ENCODE data around the gene SFPQ. TPM values are rescaled to one million over a fixed set of nuclear protein-coding genes. Genes with fewer than 3 reads are reported as not detected.

Gene SFPQ
- total and polyA plus RNA-seq, 5 donors, result 91.9 to 130 (median 101) TPM

DNA sequence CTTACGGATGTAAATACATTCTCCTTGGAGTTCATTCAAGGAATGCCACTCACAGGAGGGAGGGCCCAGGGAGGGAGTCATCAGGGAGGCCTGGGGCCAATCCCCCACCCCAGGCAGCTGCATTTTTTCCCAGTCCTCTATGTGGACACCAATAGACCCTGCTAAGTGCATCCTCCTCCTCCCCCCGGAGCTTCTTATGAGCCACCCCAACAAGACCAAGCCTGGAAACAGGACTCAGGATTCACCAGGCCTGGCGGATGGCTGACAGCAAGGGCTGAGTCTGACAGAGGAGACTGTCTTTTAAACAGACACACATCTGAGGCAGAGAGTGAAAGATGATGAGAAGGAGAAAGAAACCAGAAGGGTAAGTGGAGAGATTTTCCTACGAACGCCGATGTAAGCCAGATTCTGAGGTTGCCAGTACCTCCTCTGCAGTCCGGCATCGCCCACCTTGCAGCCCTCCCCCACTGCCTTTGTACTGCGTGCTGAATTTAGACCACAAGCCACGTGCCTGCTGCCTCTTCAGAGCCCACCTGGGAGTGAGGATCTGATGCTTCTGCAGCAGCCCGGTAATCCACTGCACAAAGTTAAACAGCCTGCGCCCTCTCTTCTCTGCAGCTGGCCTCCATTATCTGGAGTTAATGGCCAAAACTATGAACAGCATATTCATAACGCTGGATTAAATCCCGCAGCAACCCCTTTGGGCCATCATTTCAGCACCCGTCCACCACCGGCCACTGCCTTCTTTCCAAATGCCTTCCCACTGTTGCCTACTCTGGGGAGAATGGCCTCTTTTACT, 17.6 kb upstream of the SFPQ start:
- peak in 2 of 3 donors; percentile 60 for DNase-seq
- H3K27me3 ChIP-seq (ENCODE audit: control insufficient read depth, insufficient read depth), result no peaks in the 10 kb centered on the region
- H3K9me3 ChIP-seq (ENCODE audit: control insufficient read depth, low read length), result no peaks in the 10 kb centered on the region
- WGBS, result 43% methylated on average over 16 of the region's 16 CpGs
- ATAC-seq, result peak in 1 of 2 donors; percentile 52
- no peak overlapping the region for H3K4me3 ChIP-seq (ENCODE audit: low read length)
- H3K27ac ChIP-seq (ENCODE audit: low read length), result no peak overlapping the region
- intact Hi-C loops (cut with DNase I), result no loop called here
- no peaks in the 10 kb centered on the region for H3K4me1 ChIP-seq (ENCODE audit: control insufficient read depth, insufficient read depth, low read length)

DNA sequence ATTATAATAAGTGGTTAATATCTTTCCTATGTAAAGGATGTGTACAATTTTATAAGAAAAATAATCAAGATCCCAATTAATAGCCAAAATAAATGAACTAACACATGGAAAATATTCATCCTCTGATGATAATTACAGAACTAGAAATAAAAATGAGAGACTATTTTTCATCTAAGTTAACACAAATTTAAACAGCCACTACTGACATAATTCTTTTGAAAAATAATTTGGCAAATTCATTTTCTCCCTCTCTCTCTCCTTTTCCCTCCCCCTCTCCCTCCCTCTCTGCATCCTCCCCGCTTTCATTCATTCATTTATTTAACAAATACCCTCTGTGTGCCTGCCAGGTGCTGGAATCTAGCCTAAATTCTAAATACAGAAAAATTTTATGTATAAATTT, 10.3 kb upstream of the SFPQ start:
- intact Hi-C loops (cut with DNase I), result loop anchor here (5.0 to 10.0 kb wide), 4 partner anchors 82 to 362 kb away; no protein-coding TSS in a partner anchor
- Histone ChIP-seq H3K4me3 (ENCODE audit: low read length) (no peak overlapping the region), H3K27ac (ENCODE audit: low read length) (no peak overlapping the region), H3K27me3 (ENCODE audit: control insufficient read depth, insufficient read depth) (no peaks in the 10 kb centered on the region), H3K9me3 (ENCODE audit: control insufficient read depth, low read length) (no peaks in the 10 kb centered on the region), H3K4me1 (ENCODE audit: control insufficient read depth, insufficient read depth, low read length) (no peaks in the 10 kb centered on the region)
- 62% methylated on average over 1 of the region's 1 CpG for WGBS
- ATAC-seq, result no peak
- DNase-seq, result no peak

DNA sequence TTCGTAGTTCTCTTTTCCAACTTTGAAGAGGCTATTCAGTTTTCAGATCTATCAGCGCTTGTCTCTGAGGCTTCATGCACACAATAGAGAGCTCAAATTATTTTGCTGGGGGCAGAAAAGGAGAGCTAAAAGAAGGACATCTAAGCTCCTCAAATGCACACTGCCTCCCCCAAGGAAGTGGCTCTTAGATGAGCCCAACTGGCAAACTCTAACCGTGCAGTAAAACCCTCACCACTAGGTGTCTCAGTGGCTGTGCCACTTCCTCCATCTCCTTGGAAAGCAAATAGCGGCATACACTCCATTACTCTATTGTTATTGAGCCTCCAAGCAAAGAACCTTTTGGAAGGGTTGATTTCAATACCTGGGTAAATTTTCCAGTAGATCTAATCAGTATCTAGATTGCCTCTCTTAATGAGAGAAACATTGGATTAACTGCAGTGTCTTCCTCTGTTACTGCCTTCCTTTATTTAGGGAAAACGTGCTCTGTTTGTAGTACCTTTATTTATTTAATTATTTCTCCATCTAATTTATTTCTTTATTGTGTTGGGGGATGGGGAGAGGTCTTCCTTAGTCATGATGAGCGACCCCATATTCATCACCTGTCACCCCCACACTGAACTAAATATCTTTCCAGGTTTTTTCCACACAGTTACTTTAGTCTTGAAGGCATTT, 9.2 kb upstream of the SFPQ start:
- Histone ChIP-seq H3K27ac (ENCODE audit: low read length) (no peak overlapping the region), H3K4me1 (ENCODE audit: control insufficient read depth, insufficient read depth, low read length) (no peaks in the 10 kb centered on the region), H3K4me3 (ENCODE audit: low read length) (no peak overlapping the region), H3K27me3 (ENCODE audit: control insufficient read depth, insufficient read depth) (no peaks in the 10 kb centered on the region), H3K9me3 (ENCODE audit: control insufficient read depth, low read length) (no peaks in the 10 kb centered on the region)
- peak; percentile 96 to 97 for ATAC-seq
- peak in 2 of 3 donors; percentile 58 to 75 for DNase-seq
- 26% methylated on average over 6 of the region's 6 CpGs for WGBS
- intact Hi-C loops (cut with DNase I), result loop anchor here (5.0 to 10.0 kb wide), 4 partner anchors 83 to 363 kb away; no protein-coding TSS in a partner anchor

GRCh38 chr1:35201631-35202030, 8.7 kb upstream of the SFPQ start:
- H3K27me3 ChIP-seq (ENCODE audit: control insufficient read depth, insufficient read depth), result no peaks in the 10 kb centered on the region
- no peak for ATAC-seq
- H3K27ac ChIP-seq (ENCODE audit: low read length), result no peak overlapping the region
- no peak overlapping the region for H3K4me3 ChIP-seq (ENCODE audit: low read length)
- DNase-seq, result no peak
- no peaks in the 10 kb centered on the region for H3K4me1 ChIP-seq (ENCODE audit: control insufficient read depth, insufficient read depth, low read length)
- no peaks in the 10 kb centered on the region for H3K9me3 ChIP-seq (ENCODE audit: control insufficient read depth, low read length)
- intact Hi-C loops (cut with DNase I), result loop anchor here (5.0 to 10.0 kb wide), 4 partner anchors 83 to 363 kb away; no protein-coding TSS in a partner anchor
- WGBS, result 35% methylated on average over 2 of the region's 2 CpGs

DNA sequence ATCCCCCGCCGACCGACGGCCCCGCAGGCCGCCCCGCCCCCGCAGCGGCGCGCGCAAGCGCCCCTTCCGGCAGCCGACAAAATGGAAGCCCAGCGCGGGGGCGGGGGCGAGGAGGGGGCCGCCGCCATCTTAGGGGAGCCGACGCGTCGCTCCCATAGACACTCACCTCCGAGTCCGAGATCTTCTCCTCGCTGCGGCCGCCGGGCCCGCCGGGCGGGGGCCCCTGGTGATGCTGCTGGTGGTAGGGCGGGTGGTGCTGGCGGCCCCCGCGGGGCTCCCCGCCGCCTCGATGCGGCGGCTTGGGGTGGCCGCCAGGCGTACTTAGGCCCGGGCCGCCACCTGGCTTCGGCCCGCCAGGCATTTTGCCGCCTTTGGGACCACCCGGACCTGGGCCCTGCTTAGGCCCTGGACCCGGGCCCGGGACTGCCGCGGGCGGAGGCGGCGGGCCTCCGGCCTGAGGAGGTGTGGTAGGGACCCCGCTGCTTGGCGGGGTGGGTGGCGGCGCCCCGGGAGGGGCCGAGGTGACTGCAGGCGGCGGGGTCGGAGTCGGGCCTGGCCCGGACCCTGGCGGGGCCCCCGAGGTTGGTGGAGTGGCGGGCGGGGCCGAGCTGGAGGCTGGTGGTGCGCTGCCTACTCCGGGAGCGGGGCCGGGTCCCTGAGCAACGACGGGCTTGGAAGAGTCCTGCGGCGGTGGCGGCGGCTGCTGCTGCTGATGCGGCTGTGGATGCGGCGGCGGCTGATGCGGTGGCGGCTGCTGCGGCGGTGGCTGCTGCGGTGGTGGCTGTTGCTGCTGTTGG, 691 bp downstream of the SFPQ start:
- Histone ChIP-seq H3K27ac (ENCODE audit: low read length) (peak overlapping the region; percentile 95), H3K27me3 (ENCODE audit: control insufficient read depth, insufficient read depth) (no peaks in the 10 kb centered on the region), H3K4me3 (ENCODE audit: low read length) (peak overlapping the region; percentile 96), H3K9me3 (ENCODE audit: control insufficient read depth, low read length) (no peaks in the 10 kb centered on the region), H3K4me1 (ENCODE audit: control insufficient read depth, insufficient read depth, low read length) (peaks cover 7% of the 10 kb centered on the region)
- DNase-seq (peak; percentile 89 to 95 (median 95)), ATAC-seq (peak; percentile 77 to 79)
- intact Hi-C loops (cut with DNase I), result no loop called here
- under 1% methylated on average over 94 of the region's 94 CpGs for WGBS

DNA sequence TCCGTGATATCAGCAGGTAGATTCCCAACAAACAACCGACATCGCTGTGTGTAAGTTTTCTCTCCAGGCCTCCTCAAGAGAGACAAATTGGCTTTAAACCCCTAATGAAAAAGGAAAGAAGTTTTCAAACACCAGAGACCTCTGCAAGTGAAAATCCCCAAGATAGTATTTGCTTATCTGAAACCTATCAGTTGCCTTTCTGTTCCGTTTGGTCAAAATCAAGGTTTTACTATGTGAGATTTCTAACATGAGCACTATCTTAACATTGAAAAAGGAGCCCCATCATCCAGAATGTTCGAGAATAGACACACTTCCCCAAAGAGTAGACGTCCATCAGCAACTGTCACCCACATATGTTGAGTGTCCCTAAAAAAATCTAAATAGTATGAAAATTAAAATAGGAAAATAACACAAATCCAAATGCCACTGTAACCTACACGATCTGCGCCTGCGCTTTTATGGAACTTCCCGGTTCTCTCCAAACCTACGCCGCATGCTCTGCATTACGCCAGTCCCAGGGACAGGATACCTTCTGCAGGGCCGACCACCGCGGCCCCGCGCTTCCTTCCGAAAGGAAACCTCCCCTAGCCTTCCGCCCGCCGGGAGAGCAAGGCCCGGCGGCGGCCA, 1.4 kb downstream of the SFPQ start:
- H3K9me3 ChIP-seq (ENCODE audit: control insufficient read depth, low read length), result no peaks in the 10 kb centered on the region
- peak overlapping the region; percentile 81 for H3K27ac ChIP-seq (ENCODE audit: low read length)
- H3K27me3 ChIP-seq (ENCODE audit: control insufficient read depth, insufficient read depth), result no peaks in the 10 kb centered on the region
- no peak for ATAC-seq
- peaks cover 7% of the 10 kb centered on the region for H3K4me1 ChIP-seq (ENCODE audit: control insufficient read depth, insufficient read depth, low read length)
- intact Hi-C loops (cut with DNase I), result no loop called here
- H3K4me3 ChIP-seq (ENCODE audit: low read length), result peak overlapping the region; percentile 96
- WGBS, result under 1% methylated on average over 25 of the region's 25 CpGs
- no peak for DNase-seq

DNA sequence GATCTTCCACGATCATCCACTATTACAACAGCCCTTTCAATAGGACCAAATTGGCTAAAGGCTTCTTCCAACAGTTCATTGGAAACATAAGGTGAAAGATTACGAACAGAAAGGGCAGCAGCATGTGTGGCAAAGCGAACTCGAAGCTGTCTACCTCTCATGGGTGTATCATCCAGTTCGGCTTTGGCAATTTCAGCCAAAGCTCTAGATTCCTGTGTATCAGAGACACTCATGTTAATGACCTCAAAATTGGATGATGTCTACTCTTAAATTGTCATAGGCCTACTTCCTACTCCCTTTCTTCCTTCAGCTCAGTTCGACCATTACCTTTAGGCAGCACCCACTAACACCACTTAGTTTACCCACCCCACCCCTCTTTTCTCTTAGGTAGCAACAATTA, 2.2 kb downstream of the SFPQ start:
- Histone ChIP-seq H3K4me1 (ENCODE audit: control insufficient read depth, insufficient read depth, low read length) (peaks cover 7% of the 10 kb centered on the region), H3K27ac (ENCODE audit: low read length) (no peak overlapping the region), H3K4me3 (ENCODE audit: low read length) (peak overlapping the region; percentile 96), H3K27me3 (ENCODE audit: control insufficient read depth, insufficient read depth) (no peaks in the 10 kb centered on the region), H3K9me3 (ENCODE audit: control insufficient read depth, low read length) (no peaks in the 10 kb centered on the region)
- intact Hi-C loops (cut with DNase I), result no loop called here
- WGBS, result 4% methylated on average over 6 of the region's 6 CpGs
- DNase-seq, result no peak
- no peak for ATAC-seq

DNA sequence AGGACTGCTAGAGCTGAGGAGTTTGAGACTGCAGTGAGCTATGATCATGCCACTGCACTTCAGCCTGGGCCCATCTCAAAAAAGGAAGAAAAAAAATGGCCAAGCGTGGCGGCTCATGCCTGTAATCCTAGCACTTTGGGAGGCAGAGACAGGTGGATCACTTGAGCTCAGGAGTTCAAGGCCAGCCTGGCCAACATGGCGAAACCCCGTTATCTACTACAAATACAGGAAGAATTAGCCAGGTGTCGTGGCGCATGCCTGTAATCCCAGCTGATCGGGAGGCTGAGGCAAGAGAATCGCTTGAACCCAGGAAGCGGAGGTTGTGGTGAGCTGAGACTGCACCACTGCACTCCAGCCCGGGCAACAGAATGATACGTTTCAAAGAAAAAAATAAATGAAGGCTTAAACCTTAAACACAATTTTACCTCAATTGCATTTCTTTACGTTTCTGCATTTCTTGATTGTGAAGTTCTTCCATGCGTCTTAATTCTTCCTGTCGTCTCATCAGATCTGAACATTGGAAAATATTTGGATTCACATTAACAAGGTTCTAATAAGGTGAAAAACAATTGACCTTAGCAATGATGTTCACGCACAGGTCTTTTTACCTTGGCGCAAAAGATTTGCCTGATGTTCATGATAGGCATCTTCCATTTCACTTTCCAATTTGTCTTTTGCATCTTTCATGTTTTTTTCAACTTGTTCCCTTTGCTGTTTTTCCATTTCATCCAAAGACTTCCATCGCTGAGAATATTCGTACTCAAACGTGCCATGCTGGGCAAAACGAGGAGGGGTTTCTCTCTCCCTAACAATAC, 4.2 kb downstream of the SFPQ start:
- Histone ChIP-seq H3K27me3 (ENCODE audit: control insufficient read depth, insufficient read depth) (no peaks in the 10 kb centered on the region), H3K4me1 (ENCODE audit: control insufficient read depth, insufficient read depth, low read length) (peaks cover 8% of the 10 kb centered on the region), H3K4me3 (ENCODE audit: low read length) (no peak overlapping the region), H3K9me3 (ENCODE audit: control insufficient read depth, low read length) (no peaks in the 10 kb centered on the region), H3K27ac (ENCODE audit: low read length) (no peak overlapping the region)
- intact Hi-C loops (cut with DNase I), result no loop called here
- ATAC-seq, result no peak
- DNase-seq, result no peak
- WGBS, result 68% methylated on average over 20 of the region's 20 CpGs

DNA sequence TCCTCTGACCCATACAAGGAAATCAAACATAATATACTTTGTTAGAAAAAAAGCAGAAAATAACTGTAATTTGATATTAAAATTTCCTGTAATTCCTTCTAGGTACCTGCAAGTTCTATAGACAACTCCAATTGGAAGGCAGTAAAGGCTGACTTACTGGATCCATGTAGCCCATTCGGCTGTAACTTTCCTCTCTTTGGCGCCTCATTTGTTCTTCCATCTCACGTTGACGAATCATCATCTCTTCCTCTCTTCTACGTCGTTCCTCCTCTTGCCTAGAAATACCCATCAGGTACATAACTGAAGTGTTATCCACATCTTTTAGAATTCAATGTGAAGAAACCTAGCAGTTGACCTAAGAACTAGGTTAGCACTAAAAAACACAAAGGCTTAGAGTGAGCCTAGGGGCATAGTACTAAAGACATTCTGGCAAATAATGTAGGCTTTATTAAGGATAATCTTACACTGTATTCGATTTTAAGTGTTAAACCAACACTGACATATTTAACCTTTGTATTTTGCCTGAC, 5.1 kb downstream of the SFPQ start:
- Histone ChIP-seq H3K9me3 (ENCODE audit: control insufficient read depth, low read length) (no peaks in the 10 kb centered on the region), H3K4me3 (ENCODE audit: low read length) (no peak overlapping the region), H3K4me1 (ENCODE audit: control insufficient read depth, insufficient read depth, low read length) (peaks cover 8% of the 10 kb centered on the region), H3K27me3 (ENCODE audit: control insufficient read depth, insufficient read depth) (no peaks in the 10 kb centered on the region), H3K27ac (ENCODE audit: low read length) (no peak overlapping the region)
- WGBS, result 60% methylated on average over 7 of the region's 7 CpGs
- ATAC-seq (no peak), DNase-seq (no peak)
- intact Hi-C loops (cut with DNase I), result no loop called here

- DNase-seq, result no peak
- no peak overlapping the region for H3K27ac ChIP-seq (ENCODE audit: low read length)
- no peaks in the 10 kb centered on the region for H3K9me3 ChIP-seq (ENCODE audit: control insufficient read depth, low read length)
- peaks cover 8% of the 10 kb centered on the region for H3K4me1 ChIP-seq (ENCODE audit: control insufficient read depth, insufficient read depth, low read length)
- ATAC-seq, result no peak
- intact Hi-C loops (cut with DNase I), result no loop called here
- H3K4me3 ChIP-seq (ENCODE audit: low read length), result no peak overlapping the region
- WGBS, result 48% methylated on average over 4 of the region's 4 CpGs
- no peaks in the 10 kb centered on the region for H3K27me3 ChIP-seq (ENCODE audit: control insufficient read depth, insufficient read depth)
Observed at GRCh38 chr1:35186239-35186638, 6.7 kb downstream of the SFPQ start.

Measured in right cardiac atrium (tissue), 5 donors.